ENCODE measurements around the gene TUFM. TPM values are rescaled to one million over a fixed set of nuclear protein-coding genes. Genes with fewer than 3 reads are reported as not detected.
"Not testable (repeated sequence)": the region's sequence is repeated elsewhere in the genome, so short reads cannot be mapped to it uniquely, and the experiment has no call there.

Gene TUFM
- total RNA-seq, 1 donor from 2014 or later = 180 TPM

DNA sequence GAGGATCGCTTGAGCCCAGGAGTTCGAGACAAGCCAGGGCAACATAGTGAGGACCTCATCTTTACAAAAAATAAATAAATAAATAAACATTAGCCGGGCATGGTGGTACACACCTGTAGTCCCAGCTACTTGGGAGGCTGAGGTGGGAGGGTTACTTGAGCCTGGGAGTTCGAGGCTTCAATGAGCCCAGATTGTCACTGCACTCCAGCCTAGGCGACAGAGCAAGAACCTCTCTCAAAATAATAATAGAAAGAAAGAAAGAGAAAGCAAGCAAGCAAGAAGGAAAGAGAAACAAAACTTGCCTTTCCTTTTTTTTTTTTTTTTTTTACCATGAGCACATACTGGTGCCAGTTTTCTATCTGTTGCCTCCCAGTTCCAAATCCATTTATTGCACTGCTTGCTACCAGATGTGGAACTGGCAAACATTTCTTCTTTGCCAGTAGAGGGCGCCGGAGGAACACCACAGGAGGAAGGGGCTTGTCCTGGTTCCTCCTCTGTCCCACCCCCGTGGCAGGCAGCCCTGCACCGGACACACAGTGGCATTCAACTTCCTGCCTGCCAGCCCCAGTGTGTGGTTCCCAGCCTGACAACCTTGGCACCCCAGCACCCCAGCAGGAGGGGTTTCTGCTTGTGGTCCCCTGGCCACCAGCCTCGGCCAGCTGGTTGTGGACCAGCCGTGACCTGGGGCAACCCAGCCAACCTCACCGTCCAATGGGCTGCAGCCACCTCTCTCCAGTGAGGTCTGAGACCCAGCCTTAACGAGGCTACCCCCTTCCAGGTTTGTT lies 43.7 kb downstream of the TUFM start:
- not testable (repeated sequence) for DNase-seq (ENCODE audit: low read depth, low spot score)

Other genes starting within 250 kb of the TUFM start
- gene SULT1A2, start 249.3 kb downstream of the TUFM start, total RNA-seq = 0.07 TPM in 1 of 2 replicates, not detected in the other
- 13.1 and 17.3 TPM in 2 replicates for gene SULT1A1, start 236.3 kb downstream of the TUFM start, total RNA-seq
- gene NPIPB8, start 208.3 kb downstream of the TUFM start, total RNA-seq = not detected in 2 replicates
- gene EIF3C, start 134.9 kb downstream of the TUFM start, total RNA-seq = 178 and 451 TPM in 2 replicates
- 0.99 TPM in 1 of 2 replicates, not detected in the other for gene NPIPB9, start 94.6 kb downstream of the TUFM start, total RNA-seq
- 27.4 and 32.2 TPM in 2 replicates for gene ATXN2L, start 23.3 kb downstream of the TUFM start, total RNA-seq
- 10.6 and 12.1 TPM in 2 replicates for gene SH2B1, start 17.5 kb upstream of the TUFM start, total RNA-seq
- 0.20 and 0.28 TPM in 2 replicates for gene ATP2A1, start 32.1 kb upstream of the TUFM start, total RNA-seq
- gene RABEP2, start 78.9 kb upstream of the TUFM start, total RNA-seq = 40.8 and 44.8 TPM in 2 replicates
- gene CD19, start 85.6 kb upstream of the TUFM start, total RNA-seq = 0.25 TPM in 1 of 2 replicates, not detected in the other
- gene NFATC2IP, start 104.6 kb upstream of the TUFM start, total RNA-seq = 20.5 and 27.5 TPM in 2 replicates
- 28.8 and 32.7 TPM in 2 replicates for gene SPNS1, start 128.4 kb upstream of the TUFM start, total RNA-seq
- gene LAT, start 138.7 kb upstream of the TUFM start, total RNA-seq = 0.13 and 0.18 TPM in 2 replicates